ENCODE results near the gene BANK1.

Gene BANK1

GRCh38 chr4:101843054-101843453, 52.5 kb downstream of the BANK1 start:
- Histone ChIP-seq H3F3A (ENCODE audit: insufficient read depth, low read length) (no peaks in the 10 kb centered on the region), H3K27me3 (ENCODE audit: insufficient read depth, low read length) (no peaks in the 10 kb centered on the region), H3K27ac (ENCODE audit: low read depth, low read length, poor library complexity, severe bottlenecking) (no peak overlapping the region), H3K9me2 (ENCODE audit: low read depth, low read length) (no peaks in the 10 kb centered on the region), H4K20me1 (ENCODE audit: insufficient read depth, low read length) (no peaks in the 10 kb centered on the region), H3K9ac (ENCODE audit: low read length) (no peak overlapping the region), H3K9me3 (ENCODE audit: low read length) (no peaks in the 10 kb centered on the region), H3K4me2 (ENCODE audit: low read length) (no peak overlapping the region), H3K4me1 (ENCODE audit: insufficient read depth, low read length, severe bottlenecking) (peaks cover 14% of the 10 kb centered on the region), H2AFZ (ENCODE audit: low read length) (no peak overlapping the region), H3K4me3 (ENCODE audit: low read depth, low read length, poor library complexity, severe bottlenecking) (no peak overlapping the region), H3K36me3 (ENCODE audit: insufficient read depth, low read length) (no peaks in the 10 kb centered on the region), H3K79me2 (ENCODE audit: insufficient read depth, low read length) (no peaks in the 10 kb centered on the region)
- TF ChIP-seq EZH2 (IDR thresholded peaks at IDR 0.05; ENCODE audit: borderline replicate concordance, low read length): no peak
- no peak for TF ChIP-seq CTCF (IDR thresholded peaks at IDR 0.05; ENCODE audit: low read length)

- TF ChIP-seq CTCF (IDR thresholded peaks at IDR 0.05; ENCODE audit: low read length) (no peak), EZH2 (IDR thresholded peaks at IDR 0.05; ENCODE audit: borderline replicate concordance, low read length) (no peak)
Measured at GRCh38 chr4:101846550-101846949, 56.0 kb downstream of the BANK1 start.

GRCh38 chr4:101850698-101851097, 60.2 kb downstream of the BANK1 start:
- Histone ChIP-seq H3K4me2 (ENCODE audit: low read length) (no peak overlapping the region), H3K79me2 (ENCODE audit: insufficient read depth, low read length) (no peaks in the 10 kb centered on the region), H3K27ac (ENCODE audit: low read depth, low read length, poor library complexity, severe bottlenecking) (peak overlapping the region; percentile 25), H4K20me1 (ENCODE audit: insufficient read depth, low read length) (no peaks in the 10 kb centered on the region), H3K9me2 (ENCODE audit: low read depth, low read length) (no peaks in the 10 kb centered on the region), H3K27me3 (ENCODE audit: insufficient read depth, low read length) (no peaks in the 10 kb centered on the region), H3F3A (ENCODE audit: insufficient read depth, low read length) (no peaks in the 10 kb centered on the region), H2AFZ (ENCODE audit: low read length) (no peak overlapping the region), H3K4me3 (ENCODE audit: low read depth, low read length, poor library complexity, severe bottlenecking) (no peak overlapping the region), H3K9me3 (ENCODE audit: low read length) (no peaks in the 10 kb centered on the region), H3K4me1 (ENCODE audit: insufficient read depth, low read length, severe bottlenecking) (peaks cover 43% of the 10 kb centered on the region), H3K9ac (ENCODE audit: low read length) (no peak overlapping the region), H3K36me3 (ENCODE audit: insufficient read depth, low read length) (peaks cover 5% of the 10 kb centered on the region; the same call in 1 of the 2 replicates)
- TF ChIP-seq CTCF (IDR thresholded peaks at IDR 0.05; ENCODE audit: low read length) (no peak), EZH2 (IDR thresholded peaks at IDR 0.05; ENCODE audit: borderline replicate concordance, low read length) (no peak)

More at GRCh38 chr4:101846550-101846949, 56.0 kb downstream of the BANK1 start:
- no peak overlapping the region for H3K4me2 ChIP-seq (ENCODE audit: low read length)
- no peak overlapping the region for H3K4me3 ChIP-seq (ENCODE audit: low read depth, low read length, poor library complexity, severe bottlenecking)
- H2AFZ ChIP-seq (ENCODE audit: low read length): no peak overlapping the region
- no peaks in the 10 kb centered on the region for H4K20me1 ChIP-seq (ENCODE audit: insufficient read depth, low read length)
- H3K36me3 ChIP-seq (ENCODE audit: insufficient read depth, low read length): no peaks in the 10 kb centered on the region
- no peaks in the 10 kb centered on the region for H3F3A ChIP-seq (ENCODE audit: insufficient read depth, low read length)
- no peak overlapping the region for H3K27ac ChIP-seq (ENCODE audit: low read depth, low read length, poor library complexity, severe bottlenecking)
- no peaks in the 10 kb centered on the region for H3K9me3 ChIP-seq (ENCODE audit: low read length)
- H3K79me2 ChIP-seq (ENCODE audit: insufficient read depth, low read length): no peaks in the 10 kb centered on the region
- no peak overlapping the region for H3K9ac ChIP-seq (ENCODE audit: low read length)
- H3K9me2 ChIP-seq (ENCODE audit: low read depth, low read length): no peaks in the 10 kb centered on the region
- H3K27me3 ChIP-seq (ENCODE audit: insufficient read depth, low read length): no peaks in the 10 kb centered on the region
- H3K4me1 ChIP-seq (ENCODE audit: insufficient read depth, low read length, severe bottlenecking): peaks cover 31% of the 10 kb centered on the region

Measured in OCI-LY1 (cell line).